ENCODE measurements around the gene SKIC2. TPM values are rescaled to one million over a fixed set of nuclear protein-coding genes. Genes with fewer than 3 reads are reported as not detected.
"Not testable (repeated sequence)": the region's sequence is repeated elsewhere in the genome, so short reads cannot be mapped to it uniquely, and the experiment has no call there.

Gene SKIC2
- total RNA-seq, 1 donor from 2014 or later = 93.7 TPM

GRCh38 chr6:31966997-31967925, 8.3 kb downstream of the SKIC2 start:
- H3K27ac Mint-ChIP-seq = no peak overlapping the region
- peaks cover 12% of the 10 kb centered on the region for H3K4me1 Mint-ChIP-seq (ENCODE audit: low read depth)
- no peaks in the 10 kb centered on the region for H3K27me3 Mint-ChIP-seq (ENCODE audit: low read depth)

GRCh38 chr6:31967926-31968320, 8.9 kb downstream of the SKIC2 start:
- H3K27me3 Mint-ChIP-seq (ENCODE audit: low read depth) = no peaks in the 10 kb centered on the region
- peaks cover 55% of the 10 kb centered on the region for H3K36me3 Mint-ChIP-seq (ENCODE audit: low read depth)
- H3K9me3 Mint-ChIP-seq = no peaks in the 10 kb centered on the region
- intact Hi-C loops (cut with micrococcal nuclease) = no loop called here
- no peak overlapping the region for H3K27ac Mint-ChIP-seq
- DNase-seq (ENCODE audit: low spot score) = no peak
- peaks cover 18% of the 10 kb centered on the region for H3K4me1 Mint-ChIP-seq (ENCODE audit: low read depth)
- no peak overlapping the region for H3K4me3 Mint-ChIP-seq (ENCODE audit: low read depth)

More at GRCh38 chr6:31966997-31967925, 8.3 kb downstream of the SKIC2 start:
- no peak overlapping the region for H3K4me3 Mint-ChIP-seq (ENCODE audit: low read depth)
- no peak for DNase-seq (ENCODE audit: low spot score)
- intact Hi-C loops (cut with micrococcal nuclease) = no loop called here
- peaks cover 62% of the 10 kb centered on the region for H3K36me3 Mint-ChIP-seq (ENCODE audit: low read depth)
- H3K9me3 Mint-ChIP-seq = no peaks in the 10 kb centered on the region

- Mint-ChIP-seq H3K27ac (no peak overlapping the region), H3K27me3 (ENCODE audit: low read depth) (no peaks in the 10 kb centered on the region), H3K4me1 (ENCODE audit: low read depth) (peaks cover 22% of the 10 kb centered on the region), H3K9me3 (no peaks in the 10 kb centered on the region), H3K36me3 (ENCODE audit: low read depth) (peaks cover 54% of the 10 kb centered on the region), H3K4me3 (ENCODE audit: low read depth) (no peak overlapping the region)
- intact Hi-C loops (cut with micrococcal nuclease) = no loop called here
- no peak for DNase-seq (ENCODE audit: low spot score)
Observed at GRCh38 chr6:31968326-31968725, 9.4 kb downstream of the SKIC2 start.

- no peak for DNase-seq (ENCODE audit: low spot score)
- no peak overlapping the region for H3K4me3 Mint-ChIP-seq (ENCODE audit: low read depth)
- no peak overlapping the region for H3K27ac Mint-ChIP-seq
- H3K9me3 Mint-ChIP-seq = no peaks in the 10 kb centered on the region
- peaks cover 23% of the 10 kb centered on the region for H3K4me1 Mint-ChIP-seq (ENCODE audit: low read depth)
- H3K36me3 Mint-ChIP-seq (ENCODE audit: low read depth) = peaks cover 50% of the 10 kb centered on the region
- no peaks in the 10 kb centered on the region for H3K27me3 Mint-ChIP-seq (ENCODE audit: low read depth)
- intact Hi-C loops (cut with micrococcal nuclease) = no loop called here
Observed at GRCh38 chr6:31968791-31969711, 10.1 kb downstream of the SKIC2 start.

DNA sequence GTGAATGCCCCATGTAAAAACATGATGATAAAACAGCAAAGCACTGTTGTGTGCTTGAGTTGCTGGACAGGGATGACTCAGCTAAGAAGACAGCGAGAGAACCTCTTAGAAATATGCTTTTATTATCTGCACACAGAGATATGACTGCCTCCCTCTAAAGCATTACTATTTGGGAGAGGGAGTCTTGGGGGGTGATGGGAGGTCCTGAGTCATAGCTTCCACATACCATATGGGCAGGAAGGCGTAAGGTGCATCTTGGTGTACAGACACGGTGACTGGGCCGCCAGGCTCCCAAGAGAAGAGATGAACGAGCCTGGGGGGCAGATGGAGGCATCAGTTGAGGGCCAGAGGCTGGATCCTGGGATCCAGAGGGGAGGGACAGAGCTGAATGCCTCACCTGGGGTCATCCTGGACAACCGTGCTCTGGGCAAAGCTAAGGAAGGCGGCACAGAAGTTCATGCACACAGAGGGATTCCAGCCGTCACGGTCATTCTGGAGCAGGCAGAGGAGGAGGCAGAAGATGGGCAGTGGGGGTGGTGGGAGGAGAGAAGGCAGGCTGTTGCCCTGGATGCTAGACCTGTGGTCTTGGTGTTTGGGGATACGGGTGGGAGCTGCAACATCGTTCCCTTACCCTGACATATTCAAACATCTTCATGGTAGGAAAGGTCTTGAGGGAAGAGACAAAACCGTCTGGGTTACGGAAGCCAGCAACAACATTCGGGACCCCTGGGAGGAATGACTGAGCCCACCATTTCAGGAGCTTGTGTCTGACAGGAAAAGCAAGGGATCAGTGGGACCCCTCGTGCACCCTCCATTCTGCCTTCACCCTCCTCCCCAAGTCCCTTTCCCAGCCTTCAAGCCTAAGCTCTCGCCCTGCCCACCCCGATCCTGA, 11.0 kb downstream of the SKIC2 start:
- H3K27me3 Mint-ChIP-seq (ENCODE audit: low read depth) = no peaks in the 10 kb centered on the region
- H3K9me3 Mint-ChIP-seq = no peaks in the 10 kb centered on the region
- peak overlapping the region; percentile 70 for H3K4me3 Mint-ChIP-seq (ENCODE audit: low read depth)
- H3K36me3 Mint-ChIP-seq (ENCODE audit: low read depth) = peaks cover 47% of the 10 kb centered on the region
- intact Hi-C loops (cut with micrococcal nuclease) = no loop called here
- H3K27ac Mint-ChIP-seq = peak overlapping the region; percentile 99
- H3K4me1 Mint-ChIP-seq (ENCODE audit: low read depth) = peaks cover 28% of the 10 kb centered on the region
- DNase-seq (ENCODE audit: low spot score) = no peak

DNA sequence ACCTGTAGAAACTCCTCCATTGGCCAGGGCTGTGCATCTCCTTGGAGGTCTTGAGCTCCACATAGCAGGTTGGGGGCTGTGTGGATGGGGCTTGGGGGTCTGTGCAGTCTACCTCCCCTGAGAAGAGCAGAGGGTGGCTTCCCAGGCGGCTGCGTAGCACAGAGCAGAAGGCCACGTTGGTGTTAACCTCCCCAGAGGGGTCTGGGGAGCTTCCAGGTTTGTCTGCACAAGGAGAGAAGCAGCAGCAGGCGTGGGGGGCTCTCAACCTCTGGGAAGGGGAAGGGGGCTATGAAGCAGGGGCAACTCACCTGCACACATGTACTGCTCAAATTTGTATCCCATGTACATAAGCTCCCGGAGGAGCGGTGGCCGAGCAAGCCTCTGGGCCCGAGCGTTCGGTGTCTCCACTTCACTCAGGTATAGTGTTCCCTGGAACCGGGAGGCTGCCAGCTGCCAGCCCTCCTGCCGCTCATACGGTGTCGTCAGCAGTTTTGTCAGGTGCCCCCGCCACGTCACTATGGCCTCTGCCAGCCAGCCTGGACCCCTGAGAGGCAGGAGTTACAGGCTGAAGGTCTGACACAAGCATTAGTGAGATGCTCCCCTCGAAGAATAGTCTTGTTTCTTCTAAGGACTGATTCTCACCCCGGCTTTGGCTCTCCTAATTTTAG, 11.8 kb downstream of the SKIC2 start:
- Mint-ChIP-seq H3K4me1 (ENCODE audit: low read depth) (peaks cover 28% of the 10 kb centered on the region), H3K27ac (peak overlapping the region; percentile 99), H3K4me3 (ENCODE audit: low read depth) (peak overlapping the region; percentile 94), H3K36me3 (ENCODE audit: low read depth) (peaks cover 39% of the 10 kb centered on the region), H3K9me3 (no peaks in the 10 kb centered on the region), H3K27me3 (ENCODE audit: low read depth) (no peaks in the 10 kb centered on the region)
- DNase-seq (ENCODE audit: low spot score) = no peak
- intact Hi-C loops (cut with micrococcal nuclease) = no loop called here

DNA sequence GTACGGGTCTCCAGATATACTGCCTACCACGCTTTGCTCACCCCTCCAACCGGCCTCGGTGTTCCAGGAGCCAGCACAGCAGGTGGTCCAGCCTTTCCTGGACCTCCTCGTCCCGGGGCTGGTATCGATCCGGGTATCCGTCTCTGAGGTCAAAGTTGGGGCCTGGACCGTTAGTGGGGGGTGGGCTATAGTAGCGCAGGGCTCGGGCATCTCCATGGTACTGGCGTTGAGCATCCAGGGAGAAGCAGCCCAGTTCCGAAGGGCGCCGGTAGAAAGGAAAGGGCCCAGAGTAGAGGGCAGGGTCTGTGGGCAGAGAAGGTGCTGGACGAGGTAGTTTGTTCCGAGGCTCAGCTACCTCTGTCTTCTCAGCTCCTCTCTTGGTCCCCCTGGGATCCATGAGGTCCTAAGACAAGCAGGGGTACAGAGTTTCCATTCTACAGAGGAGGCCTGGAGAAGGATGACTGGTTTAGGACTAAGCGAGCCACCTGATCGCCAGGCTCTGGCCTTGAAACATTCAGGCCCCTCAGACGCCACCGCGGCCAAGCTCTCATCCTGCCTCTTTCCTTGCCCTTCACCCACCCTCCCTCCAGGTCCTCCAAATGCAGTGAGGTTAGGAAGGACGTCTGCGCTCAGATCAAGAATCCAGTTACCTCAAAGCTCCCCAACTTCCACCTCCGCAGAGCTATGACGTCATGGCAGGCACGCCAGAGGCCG, 12.5 kb downstream of the SKIC2 start:
- intact Hi-C loops (cut with micrococcal nuclease) = no loop called here
- peaks cover 28% of the 10 kb centered on the region for H3K4me1 Mint-ChIP-seq (ENCODE audit: low read depth)
- peak overlapping the region; percentile 99 for H3K27ac Mint-ChIP-seq
- peaks cover 32% of the 10 kb centered on the region for H3K36me3 Mint-ChIP-seq (ENCODE audit: low read depth)
- no peaks in the 10 kb centered on the region for H3K27me3 Mint-ChIP-seq (ENCODE audit: low read depth)
- H3K9me3 Mint-ChIP-seq = no peaks in the 10 kb centered on the region
- H3K4me3 Mint-ChIP-seq (ENCODE audit: low read depth) = peak overlapping the region; percentile 94
- no peak for DNase-seq (ENCODE audit: low spot score)

GRCh38 chr6:31971993-31972708, 13.2 kb downstream of the SKIC2 start, which contains the start of gene DXO:
Gene DXO, minus strand, starts transcription at chr6:31972138. Its CDS starts 463 bp downstream, at chr6:31971675.
- intact Hi-C loops (cut with micrococcal nuclease) = loop anchor here (1.0 kb wide), 1 partner anchor 13 kb away; the partner anchor contains the start of gene SKIC2
- Mint-ChIP-seq H3K27ac (peak within 1 kb of the TSS; percentile 99), H3K4me3 (ENCODE audit: low read depth) (peak within 1 kb of the TSS; percentile 94), H3K36me3 (ENCODE audit: low read depth) (peaks cover 25% of the 10 kb centered on the region), H3K27me3 (ENCODE audit: low read depth) (no peaks in the 10 kb centered on the region), H3K9me3 (no peaks in the 10 kb centered on the region), H3K4me1 (ENCODE audit: low read depth) (peaks cover 28% of the 10 kb centered on the region)
- peak; percentile 97 for DNase-seq (ENCODE audit: low spot score)

DNA sequence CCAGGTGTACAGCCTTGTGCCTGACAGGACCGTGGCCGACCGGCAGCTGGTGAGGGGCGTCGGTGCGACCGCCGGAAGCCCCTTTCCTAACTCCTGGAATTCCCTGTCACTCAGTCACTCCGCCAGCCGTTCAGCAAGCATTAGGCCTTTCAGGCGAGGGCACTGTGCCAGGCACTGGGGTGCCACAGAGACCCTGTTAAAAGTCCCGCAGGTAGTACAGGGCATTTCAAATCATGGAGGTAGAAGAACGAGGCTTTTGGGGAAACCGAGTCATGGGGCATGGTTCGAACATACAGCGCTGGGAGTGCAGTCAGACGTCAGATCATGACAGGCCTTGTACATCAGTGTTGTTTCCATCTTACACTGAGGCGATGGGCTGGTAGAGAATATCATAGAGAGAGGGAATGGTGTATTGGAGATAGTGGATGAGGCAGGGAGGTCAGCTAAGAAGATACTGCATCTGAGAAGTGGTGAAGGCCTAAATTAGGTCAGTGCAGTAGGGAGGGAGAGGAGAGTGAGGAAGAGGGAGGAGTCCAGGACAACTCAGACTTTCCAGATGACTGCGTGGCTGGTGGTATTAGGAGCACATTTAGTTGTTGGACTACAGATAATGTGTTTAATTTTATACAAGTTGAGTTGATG, 13.9 kb downstream of the SKIC2 start:
- DNase-seq (ENCODE audit: low spot score) = no peak
- Mint-ChIP-seq H3K27me3 (ENCODE audit: low read depth) (no peaks in the 10 kb centered on the region), H3K4me1 (ENCODE audit: low read depth) (peaks cover 28% of the 10 kb centered on the region), H3K36me3 (ENCODE audit: low read depth) (peaks cover 18% of the 10 kb centered on the region), H3K27ac (peak overlapping the region; percentile 99), H3K4me3 (ENCODE audit: low read depth) (peak overlapping the region; percentile 94), H3K9me3 (no peaks in the 10 kb centered on the region)
- intact Hi-C loops (cut with micrococcal nuclease) = loop anchor here (1.0 kb wide), 1 partner anchor 14 kb away; the partner anchor contains the start of gene SKIC2

GRCh38 chr6:31976065-31976464, 17.1 kb downstream of the SKIC2 start:
- H3K4me3 Mint-ChIP-seq (ENCODE audit: low read depth); H3K27ac Mint-ChIP-seq; H3K36me3 Mint-ChIP-seq (ENCODE audit: low read depth); DNase-seq (ENCODE audit: low spot score); intact Hi-C loops (cut with micrococcal nuclease); H3K27me3 Mint-ChIP-seq (ENCODE audit: low read depth); H3K9me3 Mint-ChIP-seq: not testable (repeated sequence)
- H3K4me1 Mint-ChIP-seq (ENCODE audit: low read depth) = peaks cover 20% of the 10 kb centered on the region

Measured in activated T-helper 2 cell treated with anti-CD3 and anti-CD28 coated beads, Interferon-gamma antibody, Interleukin-2, Interleukin-4, amounts not matched to agents 10 μg/mL and 5 μg/mL and 100 μg/mL, durations not matched to agents 14 hours and 24 hours and 36 hours (primary cell).